Hematopoietic multipotent progenitor cell treated with erythropoietin and hydrocortisone succinate and interleukin-3 and kit ligand, for 17 days (in vitro differentiated cells): ENCODE measurements around the gene PPIF.

Source experiments
- DNase-seq: peaks from one replicate; pipeline ENCODE4 v3.0.0-alpha.2; 2015; ENCODE audit warnings: low spot score

Gene PPIF

GRCh38 chr10:79313911-79314439 is 33.3 kb upstream of the PPIF start:
- DNase-seq = no peak

- no peak for DNase-seq
These were observed 32.3 kb upstream of the PPIF start for GRCh38 chr10:79314761-79315601.

- DNase-seq = no peak
These were observed 31.7 kb upstream of the PPIF start for GRCh38 chr10:79315602-79315920.

DNA sequence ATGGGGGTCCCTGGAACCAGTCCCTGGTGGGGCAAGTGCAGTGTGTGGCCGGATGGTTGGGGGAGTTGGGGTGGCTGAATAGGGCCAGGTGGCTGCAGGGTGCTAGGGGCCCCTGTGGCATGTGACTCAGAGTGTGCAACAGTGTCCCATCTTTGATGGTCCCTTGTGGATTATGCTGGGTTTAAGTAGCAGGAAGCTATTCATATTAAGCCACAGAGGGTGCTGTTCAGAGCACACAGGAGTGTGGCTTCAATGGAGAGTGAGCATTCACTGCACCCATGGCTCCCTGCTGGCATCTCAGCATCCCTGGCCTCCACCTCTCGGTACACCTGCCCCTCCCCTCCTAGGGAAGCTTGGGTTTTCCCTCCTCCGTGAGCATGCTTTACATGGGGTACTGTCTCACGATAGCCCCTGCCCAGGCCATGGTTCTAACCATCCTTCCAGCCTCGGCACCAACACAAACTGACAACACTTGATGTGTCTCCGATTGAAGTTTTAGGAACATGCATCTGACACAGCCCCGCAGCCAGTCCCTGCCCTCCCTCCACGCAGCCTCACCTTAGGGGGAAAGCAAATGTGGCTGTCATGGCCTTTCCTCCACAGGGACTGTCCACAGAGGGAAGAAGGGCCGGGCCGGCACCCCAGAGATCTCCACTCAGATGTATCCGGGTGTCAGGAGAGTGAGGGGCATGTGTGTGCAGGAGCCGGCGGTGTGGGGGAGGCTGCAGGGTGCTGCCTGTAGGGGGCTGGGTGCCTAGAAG is 30.4 kb upstream of the PPIF start:
- no peak for DNase-seq

DNA sequence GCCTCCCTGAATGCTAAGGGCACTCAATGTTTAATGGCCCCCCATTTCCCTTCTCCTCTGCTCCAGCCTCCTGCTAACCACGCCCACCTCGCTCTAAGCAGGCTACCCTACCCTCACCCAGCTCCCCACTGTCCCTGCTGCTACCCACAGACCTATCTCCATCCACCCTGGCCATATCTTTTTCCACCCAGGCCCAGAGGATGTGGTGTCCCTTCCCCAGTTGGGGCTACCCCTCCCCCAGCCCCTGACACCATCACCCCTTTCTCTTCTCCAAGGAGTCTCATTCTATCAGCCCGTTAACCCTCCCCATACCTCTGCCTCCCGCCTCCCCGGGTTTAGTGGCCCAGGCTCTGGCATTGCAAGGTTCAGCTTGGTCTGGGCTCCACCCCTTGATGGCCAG is 28.9 kb upstream of the PPIF start:
- no peak for DNase-seq

DNA sequence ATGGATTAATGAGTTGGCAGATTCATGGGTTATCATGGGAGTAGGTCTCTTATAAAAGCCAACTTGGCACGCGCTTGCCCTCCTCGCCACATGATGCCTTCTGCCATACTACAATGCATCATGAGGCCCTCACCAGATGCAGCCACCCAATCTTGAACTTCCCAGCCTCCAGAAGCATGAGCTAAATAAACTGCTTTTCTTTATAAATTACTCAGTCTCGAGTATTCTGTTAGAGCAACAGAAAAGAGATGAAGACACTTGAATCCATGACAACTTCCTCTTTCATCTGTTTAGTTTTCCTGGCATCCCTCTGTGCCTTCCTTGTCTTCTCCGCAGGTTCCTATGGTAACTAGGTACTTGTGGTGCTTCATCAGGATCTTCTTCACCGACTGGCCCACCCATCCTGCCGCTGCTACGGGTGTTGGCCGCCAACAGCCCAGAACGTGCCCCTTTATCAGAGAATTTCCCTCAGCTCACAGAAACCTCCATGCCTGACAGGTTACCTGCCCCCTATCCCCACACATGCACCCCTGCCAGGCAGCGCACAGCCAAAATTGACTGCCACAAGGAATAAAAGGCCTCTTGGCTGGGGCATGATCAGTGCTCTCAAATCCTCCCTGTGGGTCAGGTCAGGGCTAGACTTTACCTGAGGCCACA is 28.0 kb upstream of the PPIF start:
- DNase-seq = no peak

GRCh38 chr10:79320316-79320715 is 27.0 kb upstream of the PPIF start:
- no peak for DNase-seq

- no peak for DNase-seq
These were observed 26.3 kb upstream of the PPIF start for GRCh38 chr10:79320820-79321493.

GRCh38 chr10:79321494-79321882 is 25.8 kb upstream of the PPIF start:
- no peak for DNase-seq

- DNase-seq = no peak
These were observed 25.3 kb upstream of the PPIF start for GRCh38 chr10:79321951-79322350.

GRCh38 chr10:79322616-79323543 is 24.4 kb upstream of the PPIF start:
- no peak for DNase-seq

DNA sequence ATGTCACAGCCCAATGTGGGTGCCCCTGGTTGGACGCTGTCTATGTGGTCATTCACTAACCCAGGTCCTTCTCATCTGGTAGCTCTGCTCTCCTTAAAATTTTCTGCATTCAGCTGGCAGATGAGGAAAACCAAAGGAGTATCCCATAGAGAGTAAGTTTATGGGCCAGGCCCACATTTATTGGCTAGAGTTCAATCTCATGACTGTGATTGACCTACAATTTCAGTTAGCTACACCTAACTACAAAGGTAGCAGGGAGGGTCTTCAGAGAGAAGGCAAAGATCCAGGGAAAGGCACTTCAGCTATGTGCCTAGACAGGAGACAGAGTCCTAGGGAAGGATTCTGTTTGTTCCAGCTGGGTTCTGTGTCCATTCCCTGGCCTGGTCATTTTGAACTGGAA is 23.7 kb upstream of the PPIF start:
- no peak for DNase-seq

DNA sequence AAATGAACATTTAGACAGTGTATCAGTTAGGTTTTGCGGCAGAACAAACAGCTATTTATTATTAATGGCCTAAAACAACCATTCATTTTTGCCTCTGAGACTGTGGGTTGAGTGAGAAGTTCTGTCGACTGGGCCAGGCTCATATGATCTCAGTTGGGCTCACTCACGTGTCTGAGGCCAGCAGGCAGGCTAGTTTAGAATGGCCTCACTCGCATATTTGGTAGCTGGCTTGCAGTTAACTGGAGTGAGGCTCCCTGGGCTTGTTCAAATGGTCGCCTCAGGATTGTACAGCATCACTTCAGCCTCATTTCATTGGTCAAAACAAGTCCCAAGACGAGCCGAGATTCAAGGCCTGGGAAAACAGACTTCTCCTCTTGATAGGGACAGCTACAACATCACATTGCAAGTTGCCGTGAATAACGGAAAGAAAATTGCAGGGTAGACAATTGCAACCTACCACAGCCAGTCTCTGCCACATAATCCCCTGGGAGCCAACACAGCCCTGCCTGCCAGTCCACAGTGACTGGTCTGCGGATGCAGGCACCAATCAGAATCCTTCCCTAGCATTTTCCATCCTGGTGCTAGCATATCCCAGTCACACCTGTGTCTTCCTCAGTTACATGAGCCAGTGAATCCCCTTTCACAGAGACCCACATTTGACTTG is 23.1 kb upstream of the PPIF start:
- DNase-seq = no peak

DNA sequence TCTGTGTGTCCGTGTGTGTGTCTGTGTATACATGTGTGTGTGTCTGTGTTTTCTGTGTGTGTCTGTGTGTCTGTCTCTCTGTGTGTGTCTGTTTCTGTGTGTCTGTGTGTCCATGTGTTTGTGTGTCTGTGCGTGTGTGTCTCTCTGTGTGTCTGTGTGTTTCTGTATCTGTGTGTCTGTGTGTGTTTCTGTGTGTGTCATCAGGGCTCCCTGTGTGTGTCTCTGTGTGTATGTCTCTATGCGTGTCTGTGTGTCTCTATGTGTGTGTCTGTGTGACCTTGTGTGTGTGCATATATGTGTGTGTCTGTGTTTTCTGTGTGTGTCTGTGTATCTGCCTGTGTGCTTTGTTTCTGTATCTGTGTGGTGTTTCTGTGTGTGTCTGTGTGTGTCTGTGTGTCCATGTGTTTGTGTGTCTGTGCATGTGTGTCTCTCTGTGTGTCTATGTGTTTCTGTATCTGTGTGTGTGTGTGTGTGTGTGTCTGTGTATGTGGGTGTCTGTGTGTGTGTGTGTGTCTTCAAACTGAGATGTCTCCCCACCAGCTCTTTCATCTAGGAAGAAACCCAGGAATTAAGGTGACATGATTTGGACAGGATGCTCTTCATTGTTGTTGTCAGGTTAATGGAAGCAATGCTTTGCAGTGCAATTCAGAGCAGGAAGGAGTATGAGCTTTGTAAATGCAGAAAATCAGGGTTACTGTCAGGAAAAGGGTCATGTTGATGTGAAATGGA is 20.7 kb upstream of the PPIF start:
- no peak for DNase-seq

DNA sequence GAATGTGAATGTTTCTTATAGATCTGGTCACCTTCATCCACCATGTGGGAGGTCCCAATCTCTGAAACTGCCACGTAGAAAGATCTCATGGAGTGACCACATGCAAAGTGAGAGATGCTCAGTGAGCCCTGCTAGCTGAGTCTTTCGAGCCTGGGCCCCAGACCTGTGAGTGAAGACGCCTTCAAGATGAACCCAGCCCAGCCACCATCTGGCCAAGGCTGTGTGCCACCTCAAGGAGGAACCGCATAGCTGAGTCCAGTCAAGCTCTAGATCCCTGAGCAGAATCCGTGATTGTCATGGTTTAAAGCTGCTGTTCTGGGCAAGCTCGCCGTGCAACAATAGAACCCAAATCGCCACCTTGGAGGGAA is 20.2 kb upstream of the PPIF start:
- DNase-seq = no peak

- no peak for DNase-seq
These were observed 19.0 kb upstream of the PPIF start for GRCh38 chr10:79328147-79328701.

GRCh38 chr10:79328737-79329504 is 18.3 kb upstream of the PPIF start:
- DNase-seq = no peak

DNA sequence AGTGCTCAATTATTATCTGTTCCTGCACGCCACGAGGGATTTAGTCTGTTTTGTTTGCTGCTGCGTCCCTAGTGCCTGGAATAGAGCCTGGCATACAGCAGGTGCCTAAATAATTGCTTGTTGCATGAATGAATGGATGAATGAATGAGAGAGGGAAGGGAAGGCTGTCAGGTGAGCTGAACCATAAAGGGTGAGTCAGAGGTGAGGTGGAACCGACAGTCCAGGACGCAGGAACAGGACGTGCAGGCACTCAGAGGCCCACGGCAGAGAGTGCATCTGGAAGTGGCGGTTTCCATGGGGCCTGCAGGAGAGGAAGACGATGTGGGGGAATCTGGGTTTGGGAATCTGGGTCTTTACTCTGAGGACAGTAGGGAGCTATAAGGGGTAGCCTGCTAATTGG is 17.7 kb upstream of the PPIF start:
- no peak for DNase-seq

- no peak for DNase-seq
These were observed 16.0 kb upstream of the PPIF start for GRCh38 chr10:79331226-79331625.
